H9 (cell line): ENCODE data around the gene SOX1. TPM values are rescaled to one million over a fixed set of nuclear protein-coding genes. Genes with fewer than 3 reads are reported as not detected.

Experiments used
- DNase-seq: peaks from one replicate; pipeline ENCODE4 v3.0.0-alpha.2; 2017
- H2AFZ ChIP-seq: one replicate; pipeline ENCODE4 v1.6.1; 2013; ENCODE audit warnings: mild to moderate bottlenecking, low read length, control low read depth, moderate library complexity
- H2AK5ac ChIP-seq: 2 replicates; pipeline ENCODE4 v1.6.1; 2013; ENCODE audit warnings: low read length, control low read depth, mixed read lengths; ENCODE audit not compliant: insufficient read length
- H2BK120ac ChIP-seq: one replicate; pipeline ENCODE4 v1.6.1; 2013; ENCODE audit warnings: low read depth, mild to moderate bottlenecking, low read length, control low read depth, inconsistent platforms; ENCODE audit not compliant: poor library complexity, severe bottlenecking
- H2BK12ac ChIP-seq: 2 replicates; pipeline ENCODE4 v1.6.1; 2013; ENCODE audit warnings: low read length, control low read depth, mixed read lengths, low read depth; ENCODE audit not compliant: insufficient read length
- H2BK15ac ChIP-seq: 2 replicates; pipeline ENCODE4 v1.6.1; 2013; ENCODE audit warnings: low read depth, low read length, control low read depth
- H2BK20ac ChIP-seq: one replicate; pipeline ENCODE4 v1.6.1; 2013; ENCODE audit warnings: low read depth, mild to moderate bottlenecking, low read length, control low read depth, inconsistent platforms; ENCODE audit not compliant: poor library complexity, severe bottlenecking
- H2BK5ac ChIP-seq: 2 replicates; pipeline ENCODE4 v1.6.1; 2013; ENCODE audit warnings: low read length, control low read depth, mixed read lengths; ENCODE audit not compliant: insufficient read length
- H3K14ac ChIP-seq: 2 replicates; pipeline ENCODE4 v1.6.1; 2013; ENCODE audit warnings: low read length, control low read depth; ENCODE audit not compliant: insufficient read depth
- H3K18ac ChIP-seq: 2 replicates; pipeline ENCODE4 v1.6.1; 2013; ENCODE audit warnings: low read depth, mild to moderate bottlenecking, mixed read lengths, low read length, control low read depth; ENCODE audit not compliant: insufficient read length
- H3K23ac ChIP-seq: 2 replicates; pipeline ENCODE4 v1.6.1; 2013; ENCODE audit warnings: low read length, control low read depth, mixed read lengths, low read depth; ENCODE audit not compliant: insufficient read length
- H3K23me2 ChIP-seq: 2 replicates; pipeline ENCODE4 v1.6.1; 2013; ENCODE audit warnings: low read depth, mild to moderate bottlenecking, mixed read lengths, low read length, control low read depth; ENCODE audit not compliant: insufficient read length, poor library complexity, severe bottlenecking
- H3K27ac ChIP-seq: 2 replicates; pipeline ENCODE4 v1.5.1; 2013; ENCODE audit warnings: low read length, control low read depth, mixed read lengths, low read depth; ENCODE audit not compliant: insufficient read length
- H3K27me3 ChIP-seq: 2 replicates; pipeline ENCODE4 v1.6.1; 2013; ENCODE audit warnings: low read length, control low read depth, inconsistent platforms; ENCODE audit not compliant: insufficient read depth
- H3K4ac ChIP-seq: 2 replicates; pipeline ENCODE4 v1.6.1; 2013; ENCODE audit warnings: low read depth, mild to moderate bottlenecking, control low read depth, inconsistent platforms, low read length, moderate library complexity
- H3K4me1 ChIP-seq: 2 replicates; pipeline ENCODE4 v1.6.1; 2013; ENCODE audit warnings: low read length, control low read depth, inconsistent platforms; ENCODE audit not compliant: insufficient read depth
- H3K4me2 ChIP-seq: 2 replicates; pipeline ENCODE4 v1.6.1; 2013; ENCODE audit warnings: low read length, control low read depth, mixed read lengths; ENCODE audit not compliant: insufficient read length, insufficient read depth
- H3K56ac ChIP-seq: 2 replicates; pipeline ENCODE4 v1.6.1; 2013; ENCODE audit warnings: low read depth, mild to moderate bottlenecking, mixed read lengths, low read length, control low read depth; ENCODE audit not compliant: insufficient read length
- H3K79me1 ChIP-seq: 2 replicates; pipeline ENCODE4 v1.6.1; 2013; ENCODE audit warnings: low read depth, mild to moderate bottlenecking, moderate library complexity, low read length, control low read depth, inconsistent platforms; ENCODE audit not compliant: insufficient read depth, poor library complexity, severe bottlenecking
- H3K79me2 ChIP-seq: 2 replicates; pipeline ENCODE4 v1.6.1; 2013; ENCODE audit warnings: low read length, control low read depth, inconsistent platforms; ENCODE audit not compliant: insufficient read depth
- H3K9ac ChIP-seq: 2 replicates; pipeline ENCODE4 v1.6.1; 2013; ENCODE audit warnings: low read length, control low read depth, mixed read lengths; ENCODE audit not compliant: insufficient read length; ENCODE audit errors: extremely low read depth
- H3K9me3 ChIP-seq: one replicate; pipeline ENCODE4 v1.6.1; 2013; ENCODE audit warnings: low read depth, low read length, inconsistent platforms; ENCODE audit not compliant: control insufficient read depth
- H3T11ph ChIP-seq: one replicate; pipeline ENCODE4 v1.6.1; 2013; ENCODE audit warnings: mild to moderate bottlenecking, low read length, control low read depth, inconsistent platforms
- H4K20me1 ChIP-seq: one replicate; pipeline ENCODE4 v1.6.1; 2013; ENCODE audit not compliant: control insufficient read depth, insufficient read length, insufficient read depth
- H4K5ac ChIP-seq: 2 replicates; pipeline ENCODE4 v1.6.1; 2013; ENCODE audit warnings: low read depth, mild to moderate bottlenecking, mixed read lengths, low read length, control low read depth; ENCODE audit not compliant: insufficient read length
- H4K8ac ChIP-seq: replicated peaks from 2 replicates; pipeline ENCODE4 v1.6.1; 2013; ENCODE audit warnings: low read length, control low read depth, mixed read lengths, low read depth; ENCODE audit not compliant: insufficient read length
- H4K91ac ChIP-seq: 2 replicates; pipeline ENCODE4 v1.6.1; 2013; ENCODE audit warnings: low read depth, mild to moderate bottlenecking, moderate library complexity, mixed read lengths, low read length, control low read depth; ENCODE audit not compliant: insufficient read length
- H3K27ac Mint-ChIP-seq, 3 experiments: 2 replicates in 2 of 3; 3 replicates in 1 of 3; pipeline ENCODE4 v1.8.0; 2020 to 2021; ENCODE audit warnings: mixed read lengths in 3 of 3, mild to moderate bottlenecking in 1 of 3, moderate library complexity in 1 of 3
- H3K27me3 Mint-ChIP-seq: 2 replicates; pipeline ENCODE4 v1.8.0; 2021; ENCODE audit warnings: low read depth, mild to moderate bottlenecking, moderate library complexity, mixed read lengths
- H3K36me3 Mint-ChIP-seq, 3 experiments: 2 replicates in 2 of 3; 3 replicates in 1 of 3; pipeline ENCODE4 v1.8.0; 2020 to 2021; ENCODE audit warnings: low read depth in 3 of 3, mixed read lengths in 3 of 3; ENCODE audit not compliant: insufficient read depth in 1 of 3
- H3K4me1 Mint-ChIP-seq, 2 experiments: 2 replicates each; pipeline ENCODE4 v1.8.0; 2020; ENCODE audit warnings: mixed read lengths in 2 of 2
- H3K4me3 Mint-ChIP-seq, 2 experiments: 2 replicates in 1 of 2; 3 replicates in 1 of 2; pipeline ENCODE4 v1.8.0; 2020 to 2021; ENCODE audit warnings: mild to moderate bottlenecking in 2 of 2, mixed read lengths in 2 of 2, moderate library complexity in 1 of 2
- H3K9me3 Mint-ChIP-seq, 2 experiments: 2 replicates in 1 of 2; 3 replicates in 1 of 2; pipeline ENCODE4 v1.8.0; 2020; ENCODE audit warnings: mild to moderate bottlenecking in 2 of 2, mixed read lengths in 2 of 2, moderate library complexity in 1 of 2
- WGBS: extraction: QIAGEN DNeasy Blood & Tissue Kit; methylation state at CpG from one replicate; pipeline ENCODE4 v1.1.7; 2013; ENCODE audit warnings: missing lambda C conversion rate, low lambda C conversion rate, mixed read lengths; ENCODE audit not compliant: insufficient read length; ENCODE audit errors: extremely low coverage; 5-methylcytosine and 5-hydroxymethylcytosine counted together
- total RNA-seq: library from RNA; stranded (reverse); gene quantifications from 2 replicates; pipeline ENCODE4 v1.2.1, GENCODE V29; 2021
- TF ChIP-seq, protein P1 (sequence below): fragments of 200-600 bp; sonication (generic); conservative IDR thresholded peaks from 3 replicates; pipeline ENCODE4 v1.8.0; 2021; ENCODE audit warnings: antibody characterized with exemption, mild to moderate bottlenecking

SOX1 gene
- total RNA-seq, 1 experiment from 2014 or later = 0.17 TPM

DNA sequence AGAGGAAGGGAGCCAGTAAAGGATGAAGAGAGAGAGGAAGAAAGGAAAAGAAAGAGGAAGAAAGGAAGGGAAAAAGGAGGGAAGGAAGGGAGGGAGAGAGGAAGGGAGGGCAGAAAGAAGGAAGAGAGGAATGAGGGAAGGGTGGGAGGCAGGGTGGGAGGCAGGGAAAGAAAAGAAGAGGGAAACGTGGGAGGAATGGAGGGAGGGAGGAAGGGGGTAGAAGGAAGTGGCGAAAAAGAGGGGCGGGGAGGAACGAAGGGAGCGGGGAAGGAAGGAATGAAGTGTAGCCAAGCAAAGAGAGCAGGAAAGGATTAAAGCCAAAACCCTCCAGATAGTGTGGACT lies 53.1 kb downstream of the SOX1 start:
- Histone ChIP-seq H3K79me1 (no peaks in the 10 kb centered on the region), H3K18ac (no peak overlapping the region), H3K4ac (no peak overlapping the region), H4K91ac (no peak overlapping the region), H2AK5ac (no peak overlapping the region), H2BK5ac (no peak overlapping the region), H3T11ph (no peak overlapping the region), H3K4me2 (no peak overlapping the region), H2BK120ac (no peak overlapping the region), H4K5ac (no peak overlapping the region), H4K8ac (no peak overlapping the region), H3K23ac (no peak overlapping the region), H2BK15ac (no peak overlapping the region), H2AFZ (no peak overlapping the region), H3K27ac (no peak overlapping the region), H3K14ac (no peak overlapping the region), H3K79me2 (no peaks in the 10 kb centered on the region), H3K9me3 (no peaks in the 10 kb centered on the region), H4K20me1 (no peaks in the 10 kb centered on the region), H3K4me1 (no peaks in the 10 kb centered on the region), H3K23me2 (no peaks in the 10 kb centered on the region), H2BK20ac (no peak overlapping the region), H3K56ac (no peak overlapping the region), H3K9ac (no peak overlapping the region), H3K27me3 (no peaks in the 10 kb centered on the region), H2BK12ac (no peak overlapping the region)
- TF ChIP-seq, protein P1, sequence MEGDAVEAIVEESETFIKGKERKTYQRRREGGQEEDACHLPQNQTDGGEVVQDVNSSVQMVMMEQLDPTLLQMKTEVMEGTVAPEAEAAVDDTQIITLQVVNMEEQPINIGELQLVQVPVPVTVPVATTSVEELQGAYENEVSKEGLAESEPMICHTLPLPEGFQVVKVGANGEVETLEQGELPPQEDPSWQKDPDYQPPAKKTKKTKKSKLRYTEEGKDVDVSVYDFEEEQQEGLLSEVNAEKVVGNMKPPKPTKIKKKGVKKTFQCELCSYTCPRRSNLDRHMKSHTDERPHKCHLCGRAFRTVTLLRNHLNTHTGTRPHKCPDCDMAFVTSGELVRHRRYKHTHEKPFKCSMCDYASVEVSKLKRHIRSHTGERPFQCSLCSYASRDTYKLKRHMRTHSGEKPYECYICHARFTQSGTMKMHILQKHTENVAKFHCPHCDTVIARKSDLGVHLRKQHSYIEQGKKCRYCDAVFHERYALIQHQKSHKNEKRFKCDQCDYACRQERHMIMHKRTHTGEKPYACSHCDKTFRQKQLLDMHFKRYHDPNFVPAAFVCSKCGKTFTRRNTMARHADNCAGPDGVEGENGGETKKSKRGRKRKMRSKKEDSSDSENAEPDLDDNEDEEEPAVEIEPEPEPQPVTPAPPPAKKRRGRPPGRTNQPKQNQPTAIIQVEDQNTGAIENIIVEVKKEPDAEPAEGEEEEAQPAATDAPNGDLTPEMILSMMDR = no peak
- 100% methylated on average over 3 of the region's 5 CpGs for WGBS
- Mint-ChIP-seq H3K36me3 (no peaks in the 10 kb centered on the region), H3K27me3 (peaks cover 40% of the 10 kb centered on the region), H3K4me3 (no peak overlapping the region), H3K9me3 (no peaks in the 10 kb centered on the region), H3K27ac (peak overlapping the region in 1 of 3 experiments; percentile 74; a peak in 1 of 7 replicates), H3K4me1 (peaks cover 8 to 19% of the 10 kb centered on the region in 2 experiments)
- no peak for DNase-seq
